Mononuclear cell (primary cell): ENCODE measurements around the gene SLC38A8. TPM values are rescaled to one million over a fixed set of nuclear protein-coding genes. Genes with fewer than 3 reads are reported as not detected.

Source experiments
- H3K27me3 ChIP-seq: 2 replicates; pipeline ENCODE4 v1.6.0; 2011; ENCODE audit warnings: low read length, control low read depth; ENCODE audit not compliant: insufficient read depth
- H3K4me1 ChIP-seq: 2 replicates; pipeline ENCODE4 v1.5.1; 2011; ENCODE audit warnings: mild to moderate bottlenecking, low read length, control low read depth; ENCODE audit not compliant: insufficient read depth
- H3K4me3 ChIP-seq: 2 replicates; pipeline ENCODE4 v1.5.1; 2011; ENCODE audit warnings: mild to moderate bottlenecking, low read length, moderate library complexity
- H3K9me3 ChIP-seq: 2 replicates; pipeline ENCODE4 v1.5.1; 2011; ENCODE audit warnings: low read depth, mild to moderate bottlenecking, control low read depth, low read length
- total RNA-seq: library from RNA; depleted of rRNA; stranded (reverse); fragments of >200 nt; gene quantifications from one replicate; pipeline ENCODE4 v1.2.3, GENCODE V29; 2012

The SLC38A8 gene
- total RNA-seq, 1 donor = not detected

DNA sequence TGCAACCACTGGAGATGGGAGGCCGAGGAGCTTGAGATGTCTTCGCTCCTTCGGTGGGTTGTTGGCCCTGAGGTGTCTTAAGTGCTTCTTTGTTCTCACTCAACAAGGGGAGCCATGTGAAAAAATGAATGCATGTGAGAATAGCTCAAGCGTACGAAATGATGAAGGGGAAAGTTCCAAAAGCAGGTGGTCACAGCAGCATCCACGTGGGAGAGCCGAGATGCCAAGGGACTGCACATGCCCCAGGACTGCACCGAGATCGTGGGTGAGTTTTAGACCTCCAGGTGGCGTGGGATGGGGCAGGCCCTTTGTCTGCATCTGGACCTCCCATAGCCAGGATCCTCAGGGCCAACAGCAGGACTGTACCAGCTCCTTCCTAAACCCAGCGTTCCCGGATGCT lies 8.1 kb downstream of the SLC38A8 start:
- Histone ChIP-seq H3K4me1 (peaks cover 4% of the 10 kb centered on the region), H3K9me3 (no peaks in the 10 kb centered on the region), H3K27me3 (no peaks in the 10 kb centered on the region), H3K4me3 (no peak overlapping the region)

DNA sequence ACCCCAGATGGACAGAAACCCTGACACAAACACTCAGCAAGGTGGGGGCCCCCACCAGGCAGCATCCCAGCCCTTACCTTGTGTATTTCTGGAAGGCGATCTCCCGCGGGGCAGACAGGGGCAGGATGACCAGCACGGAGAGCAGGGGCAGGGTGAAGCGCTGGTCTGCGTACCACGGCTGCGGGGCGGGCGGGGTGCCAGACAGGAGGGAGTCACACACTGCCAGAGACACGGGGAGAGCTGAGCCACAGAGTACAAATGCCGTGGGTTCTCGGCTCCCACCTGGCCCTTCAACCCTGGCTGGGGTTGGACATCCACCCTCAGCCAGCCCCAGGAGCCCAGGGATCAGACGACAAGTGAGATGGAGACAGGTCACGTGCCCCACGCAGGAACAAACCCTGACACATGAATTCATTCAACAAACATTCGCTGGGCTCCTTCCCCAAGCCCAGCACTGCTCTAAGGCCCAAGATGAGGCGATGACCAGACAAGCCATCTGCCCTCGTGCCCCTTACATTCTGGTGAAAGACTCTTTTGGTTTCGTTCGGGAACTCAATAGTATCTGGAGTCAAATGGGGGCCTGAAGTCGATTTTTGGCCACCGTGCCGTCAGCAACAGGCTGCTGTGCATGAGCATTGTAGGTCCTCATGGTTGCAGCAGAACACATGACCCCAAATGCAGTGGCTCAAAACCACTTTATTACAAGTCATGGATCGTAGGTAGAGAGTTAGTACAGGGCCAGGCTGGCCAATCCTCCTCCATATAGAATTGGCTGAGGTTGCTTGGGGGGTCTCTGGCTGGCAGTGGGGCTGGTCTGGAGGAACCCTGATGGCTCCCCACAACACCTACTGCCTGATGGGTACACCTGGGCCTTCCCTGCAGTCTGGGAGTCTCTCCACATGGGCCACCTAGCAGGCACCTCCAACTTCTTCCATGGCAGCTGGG lies 9.1 kb downstream of the SLC38A8 start:
- H3K9me3 ChIP-seq = no peaks in the 10 kb centered on the region
- no peaks in the 10 kb centered on the region for H3K27me3 ChIP-seq
- no peak overlapping the region for H3K4me3 ChIP-seq
- peaks cover 13% of the 10 kb centered on the region for H3K4me1 ChIP-seq

DNA sequence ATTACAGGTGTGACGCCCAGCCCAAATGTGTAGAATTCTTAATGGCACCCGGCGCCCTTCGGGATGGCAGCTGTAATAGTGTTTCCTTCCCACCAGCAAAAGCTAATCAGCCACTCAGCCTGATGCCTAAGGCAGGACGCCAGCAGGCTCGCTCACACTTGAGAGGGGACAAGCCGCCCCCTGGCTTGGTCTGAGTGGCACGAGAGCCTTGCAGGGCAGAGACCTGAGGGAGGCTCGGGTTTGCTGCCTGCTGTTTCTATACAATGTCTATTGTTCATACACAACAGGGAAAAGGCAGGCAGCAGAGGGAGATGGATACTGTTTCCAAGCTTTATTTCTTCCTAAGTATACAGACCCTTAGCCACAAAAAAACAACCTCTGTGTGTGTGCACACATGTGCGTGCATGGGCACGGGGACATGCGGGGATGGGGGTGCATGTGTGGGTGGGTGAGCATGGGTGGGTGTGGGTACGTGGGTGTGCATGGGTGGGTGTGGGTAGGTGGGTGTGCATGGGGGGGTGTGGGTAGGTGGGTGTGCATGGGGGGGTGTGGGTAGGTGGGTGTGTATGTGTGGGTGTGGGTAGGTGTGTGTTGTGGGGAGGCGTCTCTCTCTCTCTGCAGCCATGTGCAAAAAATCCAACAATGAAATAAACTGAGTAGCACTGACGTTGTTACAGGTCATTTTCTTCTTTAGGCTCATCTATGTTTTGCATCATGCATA lies 10.0 kb downstream of the SLC38A8 start:
- no peaks in the 10 kb centered on the region for H3K9me3 ChIP-seq
- peaks cover 1% of the 10 kb centered on the region for H3K27me3 ChIP-seq
- peaks cover 13% of the 10 kb centered on the region for H3K4me1 ChIP-seq
- H3K4me3 ChIP-seq = no peak overlapping the region

DNA sequence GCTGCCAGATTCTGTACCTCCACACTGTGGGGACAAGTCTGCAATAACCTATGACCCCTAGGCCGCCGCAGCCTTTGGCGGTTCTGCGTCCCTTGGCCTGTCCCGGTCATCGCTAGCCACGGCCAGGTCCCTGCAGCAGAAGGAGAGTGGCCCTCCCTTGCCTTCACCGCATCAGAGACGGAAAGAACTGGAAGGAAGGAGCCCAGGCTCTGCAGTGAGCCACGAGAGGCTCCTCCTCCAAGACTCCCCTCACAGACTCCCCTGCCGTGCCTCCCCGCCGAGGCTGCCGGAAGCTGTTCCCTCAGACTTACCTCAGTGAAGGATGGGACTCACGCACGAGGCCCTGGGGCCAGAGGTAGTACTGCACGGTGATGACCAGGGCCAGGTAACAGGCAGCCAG lies 11.0 kb downstream of the SLC38A8 start:
- peaks cover 13% of the 10 kb centered on the region for H3K4me1 ChIP-seq
- H3K4me3 ChIP-seq = no peak overlapping the region
- no peaks in the 10 kb centered on the region for H3K9me3 ChIP-seq
- peaks cover 4% of the 10 kb centered on the region for H3K27me3 ChIP-seq

DNA sequence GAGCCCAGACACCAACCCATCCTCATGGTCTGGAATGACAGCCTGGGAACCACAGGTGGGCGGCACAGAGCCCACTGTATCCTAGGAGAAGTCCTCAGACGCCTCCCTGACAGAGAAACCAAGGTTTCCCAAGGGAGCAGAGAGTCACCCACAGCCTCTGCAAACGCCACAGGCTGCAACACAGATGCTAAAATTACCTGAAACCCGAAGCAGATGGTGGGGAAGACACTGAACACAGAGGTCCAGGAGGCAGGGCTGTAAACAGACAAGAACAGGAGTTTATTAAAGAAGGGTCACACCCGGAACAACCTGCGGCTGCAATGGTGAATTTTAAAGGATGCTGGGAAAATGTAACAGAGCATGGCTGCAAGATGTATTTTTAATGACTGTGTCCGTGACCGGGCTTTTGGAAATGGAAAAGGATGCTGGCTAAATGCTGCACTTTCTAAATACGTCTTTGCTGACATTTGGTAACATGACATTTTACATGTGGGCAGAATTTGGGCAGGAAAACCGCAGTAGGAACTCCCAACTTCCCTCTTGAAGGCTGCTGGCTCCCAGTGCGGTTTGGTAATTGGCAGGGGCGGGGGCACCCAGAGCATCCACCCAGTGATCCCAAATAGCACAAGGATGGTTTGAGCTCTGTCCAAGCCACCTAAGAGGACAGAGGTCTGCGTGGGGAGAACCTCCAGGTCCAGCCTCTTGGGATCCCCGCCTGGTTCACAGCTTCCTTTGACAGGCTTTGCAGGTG lies 13.1 kb downstream of the SLC38A8 start:
- no peak overlapping the region for H3K4me3 ChIP-seq
- H3K9me3 ChIP-seq = no peaks in the 10 kb centered on the region
- H3K4me1 ChIP-seq = peaks cover 13% of the 10 kb centered on the region
- peaks cover 4% of the 10 kb centered on the region for H3K27me3 ChIP-seq

DNA sequence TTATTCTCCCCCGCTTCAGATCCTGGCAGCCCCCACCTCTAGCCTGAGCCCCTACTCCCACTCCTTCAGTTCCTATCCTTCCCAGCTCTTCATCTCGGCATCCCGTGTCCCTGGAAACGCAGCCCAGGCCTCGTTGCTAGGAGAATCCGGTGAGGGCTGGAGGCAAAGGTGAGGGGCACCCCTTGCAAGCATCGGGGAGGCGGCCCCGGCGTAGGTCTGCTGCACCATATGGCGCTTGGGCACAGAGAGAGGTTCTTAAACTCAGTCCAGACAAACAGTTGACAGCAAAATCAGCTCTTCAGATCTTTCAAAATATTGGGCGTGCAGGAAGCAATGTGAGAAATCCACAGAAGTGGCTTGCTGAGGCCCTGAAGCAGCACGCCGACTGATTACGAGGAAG lies 15.0 kb downstream of the SLC38A8 start:
- Histone ChIP-seq H3K9me3 (no peaks in the 10 kb centered on the region), H3K4me3 (no peak overlapping the region), H3K27me3 (peaks cover 4% of the 10 kb centered on the region), H3K4me1 (peaks cover 13% of the 10 kb centered on the region)

DNA sequence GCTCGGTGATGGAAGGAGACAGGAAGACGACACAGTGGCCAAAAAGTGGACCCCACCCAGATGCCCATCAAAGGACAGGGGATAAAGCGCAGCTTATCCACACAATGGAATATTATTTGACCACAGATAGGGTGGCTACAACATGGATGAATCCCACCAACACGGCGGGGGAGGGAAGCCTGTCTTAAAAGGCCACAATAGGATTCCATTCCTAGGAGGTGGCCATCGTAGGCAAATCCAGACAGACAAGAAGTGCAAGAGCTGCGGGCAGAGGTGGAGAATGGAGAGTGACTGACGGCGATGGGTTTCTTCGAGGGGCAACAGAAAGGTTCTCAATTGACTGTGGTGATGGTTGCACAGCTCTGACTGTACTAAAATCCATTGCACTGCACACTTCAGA lies 16.0 kb downstream of the SLC38A8 start:
- Histone ChIP-seq H3K27me3 (peaks cover 4% of the 10 kb centered on the region), H3K4me3 (no peak overlapping the region), H3K9me3 (no peaks in the 10 kb centered on the region), H3K4me1 (peaks cover 13% of the 10 kb centered on the region)

DNA sequence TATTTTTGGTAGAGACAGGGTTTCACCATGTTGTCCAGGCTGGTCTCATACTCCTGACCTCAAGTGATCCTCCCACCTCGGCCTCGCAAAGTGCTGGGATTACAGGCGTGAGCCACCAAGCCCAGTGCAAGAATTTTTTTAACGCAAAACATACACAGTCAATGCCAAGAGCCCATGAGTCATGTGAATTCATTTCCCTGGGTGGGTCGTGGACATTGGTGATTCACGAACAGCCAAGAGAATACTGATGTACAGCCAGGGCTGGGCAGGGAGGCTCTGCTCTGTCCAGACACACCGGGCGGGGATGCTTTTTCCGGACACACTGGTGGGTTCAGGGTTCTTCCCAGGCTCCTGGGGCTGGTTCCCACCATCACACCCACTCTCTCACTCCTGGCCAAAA lies 17.7 kb downstream of the SLC38A8 start:
- no peak overlapping the region for H3K4me3 ChIP-seq
- peaks cover 4% of the 10 kb centered on the region for H3K27me3 ChIP-seq
- no peaks in the 10 kb centered on the region for H3K9me3 ChIP-seq
- H3K4me1 ChIP-seq = peaks cover 12% of the 10 kb centered on the region

DNA sequence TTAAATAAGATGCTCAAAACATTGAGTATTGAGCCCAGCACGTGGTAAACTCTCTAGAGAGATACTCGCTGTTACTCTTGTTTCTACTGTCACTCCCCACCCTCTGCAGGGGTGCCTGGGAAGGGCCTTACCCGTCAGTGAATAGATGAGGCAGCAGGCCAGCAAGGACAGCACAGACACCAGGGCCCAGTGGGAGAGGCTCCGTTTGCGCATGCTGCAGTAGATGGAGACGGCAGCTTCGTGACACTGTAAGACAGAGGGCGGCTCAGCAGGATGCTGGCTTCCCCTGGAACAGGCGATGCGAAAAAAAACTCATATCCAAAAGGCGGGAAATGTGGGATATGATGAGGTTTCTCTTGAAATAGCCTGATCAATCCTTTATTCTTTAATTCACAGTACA lies 20.0 kb downstream of the SLC38A8 start:
- Histone ChIP-seq H3K9me3 (no peaks in the 10 kb centered on the region), H3K27me3 (peaks cover 3% of the 10 kb centered on the region), H3K4me3 (no peak overlapping the region), H3K4me1 (no peaks in the 10 kb centered on the region)

DNA sequence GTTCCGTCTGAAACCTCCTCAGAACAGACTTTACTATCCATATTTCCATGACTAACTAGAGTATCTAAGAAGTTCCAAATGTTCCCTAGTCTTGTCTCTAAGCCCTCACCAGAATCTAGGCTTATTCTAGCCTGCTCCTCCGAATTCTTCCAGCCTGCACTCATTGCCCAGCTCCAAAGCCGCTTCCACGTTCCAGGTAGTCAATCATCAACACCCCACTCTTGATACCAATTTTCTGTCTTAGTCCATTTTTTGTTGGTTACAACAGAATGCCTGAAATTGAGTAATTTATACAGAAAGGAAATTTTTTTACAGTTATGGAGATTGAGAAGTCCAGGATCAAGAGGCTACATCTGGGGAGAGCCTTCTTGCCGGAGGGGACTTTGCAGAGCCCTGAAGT lies 21.1 kb downstream of the SLC38A8 start:
- Histone ChIP-seq H3K4me3 (no peak overlapping the region), H3K9me3 (no peaks in the 10 kb centered on the region), H3K4me1 (no peaks in the 10 kb centered on the region), H3K27me3 (no peaks in the 10 kb centered on the region)

DNA sequence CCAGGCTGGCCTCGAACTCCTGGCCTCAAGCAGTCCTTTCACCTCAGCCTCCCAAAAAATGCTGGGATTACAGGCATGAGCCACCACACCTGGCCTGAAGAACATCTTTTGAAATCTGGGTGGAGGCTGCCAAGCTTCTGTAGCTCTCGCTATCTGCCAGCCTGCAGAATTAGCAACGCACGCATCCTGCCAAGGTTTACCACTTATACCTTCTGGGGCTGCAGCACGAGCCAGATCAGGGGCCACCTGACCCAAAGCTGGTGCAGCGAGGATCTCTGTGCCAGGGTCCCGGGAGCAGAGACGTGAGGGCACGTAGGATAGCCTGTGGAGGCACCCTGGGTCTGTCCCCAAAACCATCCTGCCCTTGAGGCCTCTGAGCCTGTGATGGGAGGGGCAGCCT lies 22.2 kb downstream of the SLC38A8 start:
- Histone ChIP-seq H3K9me3 (no peaks in the 10 kb centered on the region), H3K4me3 (no peak overlapping the region), H3K4me1 (no peaks in the 10 kb centered on the region), H3K27me3 (no peaks in the 10 kb centered on the region)

DNA sequence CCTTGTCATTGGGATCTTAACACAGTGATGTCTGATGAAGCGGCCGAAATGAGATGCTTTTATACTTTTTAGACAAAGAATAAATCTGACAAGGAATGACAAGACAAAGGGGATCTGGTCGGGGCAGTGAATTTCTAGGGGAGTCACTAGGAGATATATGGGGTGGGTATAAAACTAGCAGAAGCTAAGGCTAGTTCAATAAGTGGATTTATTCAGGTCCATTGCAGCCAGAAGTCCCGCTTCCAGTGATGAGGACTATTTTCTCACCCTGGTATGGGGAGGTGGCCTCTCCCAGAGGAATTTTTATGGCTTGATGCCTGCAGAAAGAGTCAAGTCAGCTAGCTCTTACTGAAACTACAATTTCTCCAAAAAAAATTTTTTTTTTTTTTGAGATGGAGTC lies 23.9 kb downstream of the SLC38A8 start:
- Histone ChIP-seq H3K4me1 (peaks cover 8% of the 10 kb centered on the region), H3K4me3 (no peak overlapping the region), H3K27me3 (no peaks in the 10 kb centered on the region), H3K9me3 (no peaks in the 10 kb centered on the region)

DNA sequence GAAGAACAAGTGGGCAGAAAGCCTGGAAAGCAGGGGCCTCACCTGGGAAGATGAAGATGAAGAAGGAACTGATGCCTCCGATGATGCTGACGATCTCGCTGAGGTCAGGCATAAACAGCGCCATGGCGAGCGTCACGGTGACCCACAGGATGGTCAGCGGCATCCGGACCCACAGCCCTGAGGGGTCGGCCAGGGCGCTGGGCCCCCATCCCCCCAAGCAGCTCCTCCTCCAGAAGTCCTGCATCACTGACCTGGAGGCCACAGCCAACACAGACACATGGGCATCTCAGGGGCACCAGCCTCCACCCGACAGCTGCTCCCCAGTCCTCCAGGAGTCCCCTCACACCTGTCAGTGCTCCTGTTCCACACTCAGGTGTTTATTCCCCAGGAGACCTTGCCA lies 26.1 kb downstream of the SLC38A8 start:
- Histone ChIP-seq H3K4me3 (no peak overlapping the region), H3K27me3 (no peaks in the 10 kb centered on the region), H3K4me1 (peaks cover 8% of the 10 kb centered on the region), H3K9me3 (no peaks in the 10 kb centered on the region)

DNA sequence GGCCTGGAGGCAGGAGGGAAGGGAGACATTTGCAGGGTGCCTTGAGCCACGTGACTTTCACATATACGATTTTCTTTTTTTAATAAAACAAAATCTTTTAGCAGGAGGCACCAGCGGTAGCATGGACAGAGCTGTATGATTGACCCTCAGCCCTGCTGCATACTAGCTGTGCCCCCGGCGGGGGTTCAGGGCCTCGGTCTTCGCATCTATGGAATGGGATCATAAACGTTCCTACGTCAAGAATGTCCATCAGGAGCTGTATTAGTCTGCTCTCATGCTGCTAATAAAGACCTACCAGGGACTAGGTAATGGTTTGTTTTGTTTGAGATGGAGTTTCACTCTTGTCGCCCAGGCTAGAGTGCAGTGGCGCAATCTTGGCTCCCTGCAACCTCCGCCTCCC lies 27.2 kb downstream of the SLC38A8 start:
- H3K4me3 ChIP-seq = no peak overlapping the region
- H3K27me3 ChIP-seq = no peaks in the 10 kb centered on the region
- no peaks in the 10 kb centered on the region for H3K9me3 ChIP-seq
- peaks cover 8% of the 10 kb centered on the region for H3K4me1 ChIP-seq
